Body of pancreas (tissue), 4 donors: ENCODE results near the gene MTA3. TPM values are rescaled to one million over a fixed set of nuclear protein-coding genes. Genes with fewer than 3 reads are reported as not detected.

ENCODE experiments used
- ATAC-seq: fragments of 150-250 bp; one replicate; pipeline ENCODE4 v1.9.1; 2016
- DNase-seq, 4 donors: peaks; one replicate each; pipeline ENCODE4 v3.0.0-alpha.2; 2019
- H3K27ac ChIP-seq, 4 donors: fragments of 200-600 bp; sonication (generic); 1 replicate in 3 of 4; 2 replicates in 1 of 4; pipeline versions ENCODE4 v1.5.1 to v1.6.1; 2016 to 2019; ENCODE audit warnings: mild to moderate bottlenecking in 1 of 4, mixed read lengths in 1 of 4, moderate library complexity in 1 of 4
- H3K27me3 ChIP-seq, 2 donors: fragments of 200-600 bp; sonication (generic); one replicate each; pipeline ENCODE4 v1.6.0; 2016; ENCODE audit warnings: mild to moderate bottlenecking in 1 of 2
- H3K36me3 ChIP-seq, 2 donors: fragments of 200-600 bp; sonication (generic); replicated peaks in 1 of 2; 2 replicates each; pipeline ENCODE4 v1.5.1; 2016; ENCODE audit warnings: low read depth in 2 of 2; ENCODE audit not compliant: insufficient read depth in 1 of 2
- H3K4me1 ChIP-seq: fragments of 200-600 bp; sonication (generic); one replicate; pipeline ENCODE4 v1.6.0; 2016
- H3K4me3 ChIP-seq, 2 donors: fragments of 200-600 bp; sonication (generic); 1 replicate in 1 of 2; 2 replicates in 1 of 2; pipeline ENCODE4 v1.5.1; 2016 to 2019
- H3K9me3 ChIP-seq, 3 donors: fragments of 200-600 bp; sonication (generic); 1 replicate in 2 of 3; 2 replicates in 1 of 3; pipeline ENCODE4 v1.5.1; 2016
- POLR2A ChIP-seq, 3 donors: fragments of 450-650 bp; IDR thresholded peaks; one replicate each; pipeline ENCODE4 v1.6.1; 2016; ENCODE audit warnings: antibody characterized with exemption in 3 of 3, mild to moderate bottlenecking in 2 of 3
- WGBS, 2 donors: methylation state at CpG; one replicate each; pipeline ENCODE4 v1.1.5; 2017; 5-methylcytosine and 5-hydroxymethylcytosine counted together
- intact Hi-C: fragments of 100-400 bp; cut with DNase I; formaldehyde crosslinking; loops from one replicate; pipeline ENCODE4 v1.15.1; 2023
- total RNA-seq, 2 donors: library from RNA; depleted of rRNA; stranded (reverse); fragments of >200 nt; gene quantifications; one replicate each; pipeline ENCODE4 v1.1.0, GENCODE V29; 2016
- TF ChIP-seq, protein P1 (sequence below), 7 experiments: fragments of 450-650 bp in 4 of 7; fragments of 200-600 bp in 3 of 7; sonication (generic) in 3 of 7; IDR thresholded peaks; one replicate each; pipeline ENCODE4 v1.5.1; 2016 to 2019; ENCODE audit warnings: antibody characterized with exemption in 7 of 7

The MTA3 gene
- total RNA-seq, 2 donors from 2014 or later: 23.1 to 31.1 TPM

DNA sequence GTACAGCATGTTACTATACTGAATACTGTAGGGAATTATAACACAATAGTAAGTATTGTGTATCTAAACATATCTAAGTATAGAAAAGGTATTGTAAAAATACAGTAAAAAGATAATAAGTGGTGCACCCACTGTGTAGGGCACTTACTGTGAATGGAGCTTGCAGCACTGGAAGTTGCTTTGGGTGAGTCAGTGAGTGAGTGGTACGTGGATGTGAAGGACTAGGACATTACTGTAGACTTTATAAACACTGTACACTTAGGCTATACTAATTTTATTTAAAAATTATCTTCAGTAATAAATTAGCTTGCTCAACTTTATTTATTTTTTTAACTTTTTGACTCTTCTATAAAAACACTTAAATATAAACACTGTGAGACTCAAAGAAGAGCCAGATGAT is 82.6 kb downstream of the MTA3 start:
- ATAC-seq (no peak), DNase-seq (no peak)
- TF ChIP-seq, protein P1, sequence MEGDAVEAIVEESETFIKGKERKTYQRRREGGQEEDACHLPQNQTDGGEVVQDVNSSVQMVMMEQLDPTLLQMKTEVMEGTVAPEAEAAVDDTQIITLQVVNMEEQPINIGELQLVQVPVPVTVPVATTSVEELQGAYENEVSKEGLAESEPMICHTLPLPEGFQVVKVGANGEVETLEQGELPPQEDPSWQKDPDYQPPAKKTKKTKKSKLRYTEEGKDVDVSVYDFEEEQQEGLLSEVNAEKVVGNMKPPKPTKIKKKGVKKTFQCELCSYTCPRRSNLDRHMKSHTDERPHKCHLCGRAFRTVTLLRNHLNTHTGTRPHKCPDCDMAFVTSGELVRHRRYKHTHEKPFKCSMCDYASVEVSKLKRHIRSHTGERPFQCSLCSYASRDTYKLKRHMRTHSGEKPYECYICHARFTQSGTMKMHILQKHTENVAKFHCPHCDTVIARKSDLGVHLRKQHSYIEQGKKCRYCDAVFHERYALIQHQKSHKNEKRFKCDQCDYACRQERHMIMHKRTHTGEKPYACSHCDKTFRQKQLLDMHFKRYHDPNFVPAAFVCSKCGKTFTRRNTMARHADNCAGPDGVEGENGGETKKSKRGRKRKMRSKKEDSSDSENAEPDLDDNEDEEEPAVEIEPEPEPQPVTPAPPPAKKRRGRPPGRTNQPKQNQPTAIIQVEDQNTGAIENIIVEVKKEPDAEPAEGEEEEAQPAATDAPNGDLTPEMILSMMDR (IDR thresholded peaks at IDR 0.05): no peak
- no peak for TF ChIP-seq POLR2A (IDR thresholded peaks at IDR 0.05)
- Histone ChIP-seq H3K4me1 (no peaks in the 10 kb centered on the region), H3K27me3 (no peaks in the 10 kb centered on the region), H3K36me3 (peaks cover under 1 to 2% of the 10 kb centered on the region in 2 donors), H3K9me3 (no peaks in the 10 kb centered on the region), H3K27ac (no peak overlapping the region), H3K4me3 (no peak overlapping the region)
- intact Hi-C loops: no loop called here
- WGBS, 2 donors: 89 to 94% methylated on average over 1 of the region's 1 CpG

- H3K27me3 ChIP-seq: no peaks in the 10 kb centered on the region
- DNase-seq (no peak), ATAC-seq (no peak)
- H3K36me3 ChIP-seq: no peaks in the 10 kb centered on the region
- no peak for TF ChIP-seq POLR2A (IDR thresholded peaks at IDR 0.05)
- TF ChIP-seq, protein P1 (IDR thresholded peaks at IDR 0.05): no peak
- H3K4me3 ChIP-seq: no peak overlapping the region
- no peak overlapping the region for H3K27ac ChIP-seq
- no peaks in the 10 kb centered on the region for H3K4me1 ChIP-seq
- intact Hi-C loops: no loop called here
- no peaks in the 10 kb centered on the region for H3K9me3 ChIP-seq
- 79 to 91% methylated on average over 6 of the region's 6 CpGs for WGBS, 2 donors
Measured at GRCh38 chr2:42652086-42652485, 83.7 kb downstream of the MTA3 start.

DNA sequence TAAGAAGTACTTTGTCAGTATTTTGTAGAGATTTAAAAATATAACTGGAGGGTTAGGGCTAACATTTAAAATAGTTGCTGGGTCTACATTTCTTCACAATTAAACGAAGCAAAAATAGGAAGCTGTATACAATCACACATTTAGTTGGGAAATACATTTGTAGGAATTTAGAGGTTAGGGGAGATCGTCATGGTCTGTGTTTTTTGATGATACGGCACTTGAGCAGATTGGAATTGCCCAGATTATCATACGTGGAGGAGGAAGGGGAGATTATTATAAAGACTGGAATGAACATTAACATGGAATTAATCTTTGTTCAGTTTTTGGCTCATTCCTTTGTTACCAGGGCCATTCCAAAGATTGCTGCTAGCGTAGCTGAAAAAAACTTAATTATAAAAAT is 84.6 kb downstream of the MTA3 start:
- Histone ChIP-seq H3K4me1 (no peaks in the 10 kb centered on the region), H3K36me3 (peaks cover 0 to under 1% of the 10 kb centered on the region in 2 donors), H3K4me3 (no peak overlapping the region), H3K9me3 (no peaks in the 10 kb centered on the region), H3K27ac (no peak overlapping the region), H3K27me3 (no peaks in the 10 kb centered on the region)
- intact Hi-C loops: no loop called here
- DNase-seq (no peak), ATAC-seq (no peak)
- TF ChIP-seq, protein P1 (IDR thresholded peaks at IDR 0.05): no peak
- TF ChIP-seq POLR2A (IDR thresholded peaks at IDR 0.05): no peak
- WGBS, 2 donors: 83 to 89% methylated on average over 5 of the region's 5 CpGs

GRCh38 chr2:42653908-42654445 is 85.5 kb downstream of the MTA3 start:
- Histone ChIP-seq H3K27ac (no peak overlapping the region), H3K4me1 (no peaks in the 10 kb centered on the region), H3K9me3 (no peaks in the 10 kb centered on the region), H3K27me3 (no peaks in the 10 kb centered on the region), H3K4me3 (no peak overlapping the region), H3K36me3 (peaks cover 0 to 2% of the 10 kb centered on the region in 2 donors)
- WGBS, 2 donors: 92% methylated on average over 2 of the region's 2 CpGs
- TF ChIP-seq, protein P1 (IDR thresholded peaks at IDR 0.05): no peak
- no peak for TF ChIP-seq POLR2A (IDR thresholded peaks at IDR 0.05)
- no peak for DNase-seq
- ATAC-seq: no peak
- intact Hi-C loops: no loop called here

- Histone ChIP-seq H3K4me3 (no peak overlapping the region), H3K27me3 (no peaks in the 10 kb centered on the region), H3K27ac (no peak overlapping the region), H3K4me1 (no peaks in the 10 kb centered on the region), H3K9me3 (no peaks in the 10 kb centered on the region), H3K36me3 (peaks cover 0 to 2% of the 10 kb centered on the region in 2 donors)
- DNase-seq: no peak
- 81 to 86% methylated on average over 8 of the region's 8 CpGs for WGBS, 2 donors
- intact Hi-C loops: no loop called here
- no peak for ATAC-seq
- TF ChIP-seq, protein P1 (IDR thresholded peaks at IDR 0.05): no peak
- no peak for TF ChIP-seq POLR2A (IDR thresholded peaks at IDR 0.05)
Measured at GRCh38 chr2:42658306-42658705, 89.9 kb downstream of the MTA3 start.
